ENCODE measurements around the gene REPS2. TPM values are rescaled to one million over a fixed set of nuclear protein-coding genes. Genes with fewer than 3 reads are reported as not detected.

The REPS2 gene
- total RNA-seq, 1 experiment from 2014 or later, result 3.7 TPM

- Histone ChIP-seq H2BK20ac (ENCODE audit: low read depth, low read length, poor library complexity, severe bottlenecking) (no peak overlapping the region), H3K27me3 (ENCODE audit: insufficient read depth, low read length) (no peaks in the 10 kb centered on the region), H3K27ac (ENCODE audit: insufficient read length, low read depth, low read length) (no peak overlapping the region), H4K20me1 (ENCODE audit: control insufficient read depth, insufficient read depth, insufficient read length) (no peaks in the 10 kb centered on the region), H3K18ac (ENCODE audit: insufficient read length, low read depth, low read length) (no peak overlapping the region), H4K8ac (replicated peaks; ENCODE audit: insufficient read length, low read depth, low read length) (no peak overlapping the region), H4K91ac (ENCODE audit: insufficient read length, low read depth, low read length) (no peak overlapping the region), H2BK120ac (ENCODE audit: low read depth, low read length, poor library complexity, severe bottlenecking) (no peak overlapping the region), H2BK5ac (ENCODE audit: insufficient read length, low read length) (no peak overlapping the region), H2AFZ (ENCODE audit: low read length) (no peak overlapping the region), H3T11ph (ENCODE audit: low read length) (no peak overlapping the region), H3K4ac (ENCODE audit: low read depth, low read length) (no peak overlapping the region), H2AK5ac (ENCODE audit: insufficient read length, low read length) (no peak overlapping the region), H3K23ac (ENCODE audit: insufficient read length, low read depth, low read length) (no peak overlapping the region), H3K56ac (ENCODE audit: insufficient read length, low read depth, low read length) (no peak overlapping the region), H3K9me3 (ENCODE audit: control insufficient read depth, low read depth, low read length) (no peaks in the 10 kb centered on the region), H3K23me2 (ENCODE audit: insufficient read length, low read depth, low read length, poor library complexity, severe bottlenecking) (no peaks in the 10 kb centered on the region), H3K79me1 (ENCODE audit: insufficient read depth, low read depth, low read length, poor library complexity, severe bottlenecking) (no peaks in the 10 kb centered on the region), H3K4me2 (ENCODE audit: insufficient read depth, insufficient read length, low read length) (no peak overlapping the region), H3K79me2 (ENCODE audit: insufficient read depth, low read length) (no peaks in the 10 kb centered on the region), H2BK15ac (ENCODE audit: low read depth, low read length) (no peak overlapping the region), H3K4me1 (ENCODE audit: insufficient read depth, low read length) (no peaks in the 10 kb centered on the region), H2BK12ac (ENCODE audit: insufficient read length, low read depth, low read length) (no peak overlapping the region), H3K9ac (ENCODE audit: extremely low read depth, insufficient read length, low read length) (no peak overlapping the region), H3K14ac (ENCODE audit: insufficient read depth, low read length) (no peak overlapping the region), H4K5ac (ENCODE audit: insufficient read length, low read depth, low read length) (no peak overlapping the region)
- Mint-ChIP-seq H3K27me3 (ENCODE audit: low read depth) (no peaks in the 10 kb centered on the region; the same call in 1 of the 2 replicates), H3K4me1 (no peaks in the 10 kb centered on the region), H3K4me3 (no peak overlapping the region), H3K27ac (no peak overlapping the region; a peak in 1 of 7 replicates), H3K9me3 (no peaks in the 10 kb centered on the region), H3K36me3 (ENCODE audit: insufficient read depth in 1 of 3, low read depth in 3 of 3) (no peaks in the 10 kb centered on the region)
- WGBS (ENCODE audit: extremely low coverage, insufficient read length, low lambda C conversion rate), result no CpG with 5 or more reads among the region's 4 CpGs
- no peak for DNase-seq
- TF ChIP-seq CTCF (conservative IDR thresholded peaks at IDR 0.05), result no peak
Observed at GRCh38 chrX:17017134-17017533, 70.7 kb downstream of the REPS2 start.
